OCI-LY1 (cell line): ENCODE measurements around the gene RHOG.
A peak's percentile ranks its signal among the peaks of the same experiment; 100 is the strongest.
"Not testable (repeated sequence)": the region's sequence is repeated elsewhere in the genome, so short reads cannot be mapped to it uniquely, and the experiment has no call there.

Experiments
- H2AFZ ChIP-seq: fragments of 200-600 bp; sonication (generic), shearing (Covaris generic); 2 replicates; pipeline ENCODE4 v1.6.0; 2014; ENCODE audit warnings: antibody characterized with exemption, mild to moderate bottlenecking, low read length
- H3F3A ChIP-seq: fragments of 200-600 bp; sonication (generic), shearing (Covaris generic); 2 replicates; pipeline ENCODE4 v1.6.0; 2014; ENCODE audit warnings: mild to moderate bottlenecking, antibody characterized with exemption, low read length, moderate library complexity; ENCODE audit not compliant: insufficient read depth
- H3K27ac ChIP-seq: fragments of 200-600 bp; sonication (generic); 2 replicates; pipeline ENCODE4 v1.5.1; 2014; ENCODE audit warnings: low read length, mixed run types, mild to moderate bottlenecking, low read depth; ENCODE audit not compliant: poor library complexity, severe bottlenecking
- H3K27me3 ChIP-seq: fragments of 200-600 bp; sonication (generic); 2 replicates; pipeline ENCODE4 v1.6.0; 2014; ENCODE audit warnings: antibody characterized with exemption, mild to moderate bottlenecking, low read length, moderate library complexity; ENCODE audit not compliant: insufficient read depth
- H3K36me3 ChIP-seq: fragments of 200-600 bp; sonication (generic); 2 replicates; pipeline ENCODE4 v1.6.1; 2014; ENCODE audit warnings: mild to moderate bottlenecking, antibody characterized with exemption, low read length, moderate library complexity, mixed read lengths; ENCODE audit not compliant: insufficient read depth
- H3K4me1 ChIP-seq: fragments of 200-600 bp; sonication (generic); 2 replicates; pipeline ENCODE4 v1.5.1; 2014; ENCODE audit warnings: mild to moderate bottlenecking, low read length, moderate library complexity; ENCODE audit not compliant: insufficient read depth, severe bottlenecking
- H3K4me2 ChIP-seq: fragments of 200-600 bp; sonication (generic), shearing (Covaris generic); 2 replicates; pipeline ENCODE4 v1.6.1; 2014; ENCODE audit warnings: low read length
- H3K4me3 ChIP-seq: fragments of 200-600 bp; sonication (generic); 2 replicates; pipeline ENCODE4 v1.5.1; 2014; ENCODE audit warnings: low read length, low read depth, mild to moderate bottlenecking, mixed read lengths; ENCODE audit not compliant: poor library complexity, severe bottlenecking
- H3K79me2 ChIP-seq: fragments of 200-600 bp; shearing (Covaris generic); 2 replicates; pipeline ENCODE4 v1.6.1; 2016; ENCODE audit warnings: mixed run types, low read length, mixed read lengths; ENCODE audit not compliant: insufficient read depth
- H3K9ac ChIP-seq: fragments of 200-600 bp; sonication (generic), shearing (Covaris generic); 2 replicates; pipeline ENCODE4 v1.6.1; 2014; ENCODE audit warnings: mild to moderate bottlenecking, low read length, mixed read lengths
- H3K9me2 ChIP-seq: fragments of 200-600 bp; sonication (generic), shearing (Covaris generic); 2 replicates; pipeline ENCODE4 v1.6.1; 2014; ENCODE audit warnings: low read depth, mild to moderate bottlenecking, low read length, mixed read lengths
- H3K9me3 ChIP-seq: fragments of 200-600 bp; shearing (Covaris generic); 2 replicates; pipeline ENCODE4 v1.6.1; 2014; ENCODE audit warnings: low read length, mixed read lengths
- H4K20me1 ChIP-seq: fragments of 200-600 bp; sonication (generic), shearing (Covaris generic); 2 replicates; pipeline ENCODE4 v1.6.0; 2016; ENCODE audit warnings: mild to moderate bottlenecking, low read length; ENCODE audit not compliant: insufficient read depth
- EZH2 ChIP-seq: fragments of 200-600 bp; sonication (generic), shearing (Covaris generic); IDR thresholded peaks from 2 replicates; pipeline ENCODE4 v1.8.0; 2017; ENCODE audit warnings: borderline replicate concordance, mixed run types, mild to moderate bottlenecking, antibody characterized with exemption, low read length, moderate library complexity, mixed read lengths
- TF ChIP-seq, protein P1 (sequence below): fragments of 200-600 bp; sonication (generic), shearing (Covaris generic); IDR thresholded peaks from 2 replicates; pipeline ENCODE4 v1.5.1; 2017; ENCODE audit warnings: mild to moderate bottlenecking, antibody characterized with exemption, low read length, moderate library complexity, mixed read lengths

The RHOG gene

GRCh38 chr11:3795131-3796001, 45.4 kb downstream of the RHOG start:
- 0 out of 2 replicates have a peak, but pooled peaks cover 3% of the 10 kb centered on the region for H4K20me1 ChIP-seq
- no peak overlapping the region for H2AFZ ChIP-seq
- TF ChIP-seq EZH2 = no peak
- TF ChIP-seq, protein P1, sequence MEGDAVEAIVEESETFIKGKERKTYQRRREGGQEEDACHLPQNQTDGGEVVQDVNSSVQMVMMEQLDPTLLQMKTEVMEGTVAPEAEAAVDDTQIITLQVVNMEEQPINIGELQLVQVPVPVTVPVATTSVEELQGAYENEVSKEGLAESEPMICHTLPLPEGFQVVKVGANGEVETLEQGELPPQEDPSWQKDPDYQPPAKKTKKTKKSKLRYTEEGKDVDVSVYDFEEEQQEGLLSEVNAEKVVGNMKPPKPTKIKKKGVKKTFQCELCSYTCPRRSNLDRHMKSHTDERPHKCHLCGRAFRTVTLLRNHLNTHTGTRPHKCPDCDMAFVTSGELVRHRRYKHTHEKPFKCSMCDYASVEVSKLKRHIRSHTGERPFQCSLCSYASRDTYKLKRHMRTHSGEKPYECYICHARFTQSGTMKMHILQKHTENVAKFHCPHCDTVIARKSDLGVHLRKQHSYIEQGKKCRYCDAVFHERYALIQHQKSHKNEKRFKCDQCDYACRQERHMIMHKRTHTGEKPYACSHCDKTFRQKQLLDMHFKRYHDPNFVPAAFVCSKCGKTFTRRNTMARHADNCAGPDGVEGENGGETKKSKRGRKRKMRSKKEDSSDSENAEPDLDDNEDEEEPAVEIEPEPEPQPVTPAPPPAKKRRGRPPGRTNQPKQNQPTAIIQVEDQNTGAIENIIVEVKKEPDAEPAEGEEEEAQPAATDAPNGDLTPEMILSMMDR = no peak
- no peaks in the 10 kb centered on the region for H3F3A ChIP-seq
- no peaks in the 10 kb centered on the region for H3K9me2 ChIP-seq
- peak overlapping the region; percentile 79 for H3K4me3 ChIP-seq
- peaks cover 28% of the 10 kb centered on the region for H3K4me1 ChIP-seq
- peak overlapping the region; percentile 97 for H3K4me2 ChIP-seq
- no peak overlapping the region for H3K27ac ChIP-seq
- peak overlapping the region; percentile 83 for H3K9ac ChIP-seq
- H3K27me3 ChIP-seq = no peaks in the 10 kb centered on the region
- peaks cover 46% of the 10 kb centered on the region for H3K36me3 ChIP-seq
- peaks cover 62% of the 10 kb centered on the region for H3K79me2 ChIP-seq
- H3K9me3 ChIP-seq = no peaks in the 10 kb centered on the region

DNA sequence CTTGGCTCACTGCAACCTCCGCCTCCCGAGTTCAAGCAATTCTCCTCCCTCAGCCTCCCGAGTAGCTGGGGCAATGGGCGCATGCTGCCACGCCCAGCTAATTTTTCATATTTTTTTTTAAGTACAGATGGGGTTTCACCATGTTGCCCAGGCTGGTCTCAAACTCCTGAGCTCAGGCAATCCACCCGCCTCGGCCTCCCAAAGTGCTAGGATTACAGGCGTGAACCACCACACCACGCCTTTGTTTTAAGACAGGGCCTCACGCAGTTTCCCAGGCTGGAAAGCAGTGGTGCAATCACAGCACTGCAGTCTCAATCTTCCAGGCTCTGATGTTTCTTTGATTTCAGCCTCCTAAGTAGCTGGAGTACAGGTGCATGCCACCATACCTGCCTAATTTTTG, 46.4 kb downstream of the RHOG start:
- H3K27ac ChIP-seq, H3K9ac ChIP-seq, H2AFZ ChIP-seq, H3K27me3 ChIP-seq, H4K20me1 ChIP-seq, H3K9me3 ChIP-seq, H3K4me3 ChIP-seq, H3K4me2 ChIP-seq, H3F3A ChIP-seq, H3K9me2 ChIP-seq: not testable (repeated sequence)
- peaks cover 72% of the 10 kb centered on the region for H3K79me2 ChIP-seq
- H3K4me1 ChIP-seq = peaks cover 28% of the 10 kb centered on the region
- H3K36me3 ChIP-seq = peaks cover 52% of the 10 kb centered on the region

- H3K4me2 ChIP-seq = no peak overlapping the region; the same call in 1 of the 2 replicates
Observed at GRCh38 chr11:3786781-3787428, 53.9 kb downstream of the RHOG start.

More at GRCh38 chr11:3786781-3787428, 53.9 kb downstream of the RHOG start:
- Histone ChIP-seq H3K4me3 (no peak overlapping the region), H3K27me3 (no peaks in the 10 kb centered on the region), H3K36me3 (peaks cover 51% of the 10 kb centered on the region), H3K27ac (no peak overlapping the region), H3K4me1 (peaks cover 24% of the 10 kb centered on the region), H3K9me2 (no peaks in the 10 kb centered on the region), H3K79me2 (peaks cover 96% of the 10 kb centered on the region), H3F3A (no peaks in the 10 kb centered on the region), H3K9ac (no peak overlapping the region), H3K9me3 (no peaks in the 10 kb centered on the region), H2AFZ (no peak overlapping the region), H4K20me1 (no peaks in the 10 kb centered on the region)
- no peak for TF ChIP-seq EZH2
- TF ChIP-seq, protein P1 = no peak
